ENCODE measurements around the gene ASNSD1.

The ASNSD1 gene

DNA sequence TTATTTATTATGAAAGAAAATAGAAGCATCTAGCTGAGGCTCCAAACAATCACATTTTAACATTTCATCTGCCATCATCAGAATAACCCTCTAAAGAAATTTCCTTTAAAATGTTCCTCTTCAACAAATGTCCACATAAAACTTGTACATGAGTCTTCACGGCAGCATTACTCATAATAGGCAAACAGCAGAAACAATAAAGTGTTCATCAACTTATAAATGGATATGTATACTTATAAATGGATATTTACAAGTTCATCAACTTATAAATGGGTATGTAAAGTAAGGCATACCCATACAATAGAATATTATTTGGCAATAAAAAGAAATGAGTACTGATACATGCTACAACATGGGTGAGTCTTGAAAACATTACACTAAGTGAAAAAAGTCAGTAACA, 33.5 kb upstream of the ASNSD1 start:
- peaks cover 8% of the 10 kb centered on the region for H3K4me1 ChIP-seq (ENCODE audit: insufficient read depth, low read length, poor library complexity, severe bottlenecking)
- H3K9me3 ChIP-seq (ENCODE audit: insufficient read depth, low read depth, low read length) = no peaks in the 10 kb centered on the region
- no peaks in the 10 kb centered on the region for H3K9me2 ChIP-seq (replicated peaks; ENCODE audit: low read depth, low read length)
- H3K9ac ChIP-seq (ENCODE audit: low read depth, low read length, poor library complexity, severe bottlenecking) = no peak overlapping the region
- no peaks in the 10 kb centered on the region for H4K20me1 ChIP-seq (ENCODE audit: insufficient read depth, low read length, poor library complexity, severe bottlenecking)
- TF ChIP-seq, protein P1, sequence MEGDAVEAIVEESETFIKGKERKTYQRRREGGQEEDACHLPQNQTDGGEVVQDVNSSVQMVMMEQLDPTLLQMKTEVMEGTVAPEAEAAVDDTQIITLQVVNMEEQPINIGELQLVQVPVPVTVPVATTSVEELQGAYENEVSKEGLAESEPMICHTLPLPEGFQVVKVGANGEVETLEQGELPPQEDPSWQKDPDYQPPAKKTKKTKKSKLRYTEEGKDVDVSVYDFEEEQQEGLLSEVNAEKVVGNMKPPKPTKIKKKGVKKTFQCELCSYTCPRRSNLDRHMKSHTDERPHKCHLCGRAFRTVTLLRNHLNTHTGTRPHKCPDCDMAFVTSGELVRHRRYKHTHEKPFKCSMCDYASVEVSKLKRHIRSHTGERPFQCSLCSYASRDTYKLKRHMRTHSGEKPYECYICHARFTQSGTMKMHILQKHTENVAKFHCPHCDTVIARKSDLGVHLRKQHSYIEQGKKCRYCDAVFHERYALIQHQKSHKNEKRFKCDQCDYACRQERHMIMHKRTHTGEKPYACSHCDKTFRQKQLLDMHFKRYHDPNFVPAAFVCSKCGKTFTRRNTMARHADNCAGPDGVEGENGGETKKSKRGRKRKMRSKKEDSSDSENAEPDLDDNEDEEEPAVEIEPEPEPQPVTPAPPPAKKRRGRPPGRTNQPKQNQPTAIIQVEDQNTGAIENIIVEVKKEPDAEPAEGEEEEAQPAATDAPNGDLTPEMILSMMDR (conservative IDR thresholded peaks at IDR 0.05; ENCODE audit: low read length) = no peak
- no peak for TF ChIP-seq EZH2phosphoT487 (IDR thresholded peaks at IDR 0.05; ENCODE audit: borderline replicate concordance)
- H3K36me3 ChIP-seq (ENCODE audit: insufficient read depth, low read length) = no peaks in the 10 kb centered on the region
- no peak overlapping the region for H3K4me3 ChIP-seq (ENCODE audit: low read length, poor library complexity, severe bottlenecking)
- no peak overlapping the region for H3K4me2 ChIP-seq (ENCODE audit: low read depth, low read length, poor library complexity, severe bottlenecking)
- H3K27me3 ChIP-seq (ENCODE audit: insufficient read depth, low read length, poor library complexity, severe bottlenecking) = no peaks in the 10 kb centered on the region
- H3K79me2 ChIP-seq (ENCODE audit: insufficient read depth, low read length) = no peaks in the 10 kb centered on the region
- H3F3A ChIP-seq (ENCODE audit: low read depth) = no peaks in the 10 kb centered on the region
- H2AFZ ChIP-seq (ENCODE audit: low read length) = no peak overlapping the region

DNA sequence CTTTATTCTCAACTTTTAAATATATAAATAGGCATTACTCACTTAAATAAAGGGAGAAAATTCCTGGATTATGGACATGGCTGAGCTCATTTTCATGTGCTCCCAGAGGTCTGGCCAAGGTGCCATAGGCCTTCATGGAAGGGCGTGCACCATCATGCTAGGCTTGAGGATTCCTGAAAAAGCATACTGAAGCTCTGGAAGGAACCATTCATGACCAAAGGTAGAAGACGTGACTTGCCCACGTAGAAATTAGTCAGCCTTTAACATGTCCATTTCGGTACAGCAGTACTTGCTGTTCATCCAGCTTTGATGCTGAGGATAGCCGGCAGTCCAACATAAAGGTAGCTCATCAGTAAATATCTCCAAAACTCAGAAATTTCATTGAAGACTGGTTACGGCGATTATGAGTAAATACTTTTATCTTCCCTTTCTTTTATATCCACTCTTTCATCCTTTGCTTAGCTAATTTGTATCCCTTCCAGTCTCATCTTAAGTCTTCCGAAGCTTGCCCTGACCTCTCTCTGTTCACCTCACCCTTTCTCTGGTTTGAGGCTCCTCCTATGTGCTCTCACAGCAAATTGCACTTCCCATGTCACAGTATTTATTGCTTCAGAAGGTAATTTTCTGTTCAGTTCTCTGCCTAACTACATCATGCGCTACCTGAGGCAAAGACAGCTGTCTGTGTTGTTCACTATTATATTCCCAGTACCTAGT, 32.3 kb upstream of the ASNSD1 start:
- Histone ChIP-seq H3K4me1 (ENCODE audit: insufficient read depth, low read length, poor library complexity, severe bottlenecking) (peaks cover 8% of the 10 kb centered on the region), H3K27me3 (ENCODE audit: insufficient read depth, low read length, poor library complexity, severe bottlenecking) (no peaks in the 10 kb centered on the region), H4K20me1 (ENCODE audit: insufficient read depth, low read length, poor library complexity, severe bottlenecking) (no peaks in the 10 kb centered on the region), H2AFZ (ENCODE audit: low read length) (no peak overlapping the region; the same call in 1 of the 2 replicates), H3K36me3 (ENCODE audit: insufficient read depth, low read length) (no peaks in the 10 kb centered on the region), H3K79me2 (ENCODE audit: insufficient read depth, low read length) (no peaks in the 10 kb centered on the region), H3F3A (ENCODE audit: low read depth) (no peaks in the 10 kb centered on the region), H3K4me3 (ENCODE audit: low read length, poor library complexity, severe bottlenecking) (no peak overlapping the region), H3K9me2 (replicated peaks; ENCODE audit: low read depth, low read length) (no peaks in the 10 kb centered on the region), H3K9me3 (ENCODE audit: insufficient read depth, low read depth, low read length) (no peaks in the 10 kb centered on the region), H3K4me2 (ENCODE audit: low read depth, low read length, poor library complexity, severe bottlenecking) (no peak overlapping the region), H3K9ac (ENCODE audit: low read depth, low read length, poor library complexity, severe bottlenecking) (no peak overlapping the region)
- TF ChIP-seq, protein P1 (conservative IDR thresholded peaks at IDR 0.05; ENCODE audit: low read length) = peak; percentile 53
- no peak for TF ChIP-seq EZH2phosphoT487 (IDR thresholded peaks at IDR 0.05; ENCODE audit: borderline replicate concordance)

DNA sequence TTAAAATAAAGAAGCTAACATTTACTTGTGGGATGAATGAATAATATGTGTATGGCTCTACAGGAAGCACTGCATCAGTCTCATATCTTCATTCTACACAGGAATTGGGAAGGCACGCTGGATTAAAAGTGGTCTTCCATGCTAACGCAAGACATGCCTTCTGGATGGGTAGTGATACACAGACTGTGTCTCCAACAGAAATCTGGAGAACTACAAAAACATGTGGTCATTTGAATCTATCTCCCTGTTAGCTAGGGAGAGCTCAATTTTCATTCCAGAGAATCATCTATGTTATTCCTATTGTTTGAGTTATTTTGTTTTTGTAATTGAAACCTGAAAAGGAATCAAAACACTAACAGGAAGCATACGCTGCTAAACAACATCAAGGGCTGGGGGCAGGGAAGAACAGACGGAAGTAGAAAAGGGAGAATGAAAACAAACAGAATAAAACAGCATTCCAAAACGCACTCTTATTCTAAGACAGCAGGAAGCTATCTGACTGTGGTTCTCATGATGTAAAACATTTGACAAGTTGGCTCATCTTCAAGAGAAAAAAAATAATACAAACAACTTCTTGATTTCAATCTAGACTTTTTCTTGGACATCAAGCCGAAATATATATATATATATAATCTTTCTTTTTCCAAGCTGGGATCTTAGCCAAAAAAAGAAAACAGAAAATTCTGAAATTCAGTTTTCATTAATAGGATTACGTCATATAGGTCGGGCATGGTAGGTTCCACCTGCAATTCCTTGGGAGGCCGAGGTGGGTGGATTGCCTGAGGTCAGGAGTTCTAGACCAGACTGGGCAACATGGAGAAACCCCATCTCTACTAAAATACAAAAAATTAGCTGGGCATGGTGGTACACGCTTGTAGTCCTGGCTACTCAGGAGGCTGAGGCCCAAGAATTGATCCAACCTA, 31.5 kb upstream of the ASNSD1 start:
- H3F3A ChIP-seq (ENCODE audit: low read depth) = no peaks in the 10 kb centered on the region
- H2AFZ ChIP-seq (ENCODE audit: low read length) = no peak overlapping the region; the same call in 1 of the 2 replicates
- no peak overlapping the region for H3K4me2 ChIP-seq (ENCODE audit: low read depth, low read length, poor library complexity, severe bottlenecking)

More for the DNA sequence above, 31.5 kb upstream of the ASNSD1 start:
- Histone ChIP-seq H4K20me1 (ENCODE audit: insufficient read depth, low read length, poor library complexity, severe bottlenecking) (no peaks in the 10 kb centered on the region), H3K4me3 (ENCODE audit: low read length, poor library complexity, severe bottlenecking) (no peak overlapping the region), H3K27me3 (ENCODE audit: insufficient read depth, low read length, poor library complexity, severe bottlenecking) (no peaks in the 10 kb centered on the region), H3K36me3 (ENCODE audit: insufficient read depth, low read length) (no peaks in the 10 kb centered on the region), H3K79me2 (ENCODE audit: insufficient read depth, low read length) (no peaks in the 10 kb centered on the region), H3K4me1 (ENCODE audit: insufficient read depth, low read length, poor library complexity, severe bottlenecking) (peaks cover 2% of the 10 kb centered on the region), H3K9me2 (replicated peaks; ENCODE audit: low read depth, low read length) (no peaks in the 10 kb centered on the region), H3K9me3 (ENCODE audit: insufficient read depth, low read depth, low read length) (no peaks in the 10 kb centered on the region), H3K9ac (ENCODE audit: low read depth, low read length, poor library complexity, severe bottlenecking) (no peak overlapping the region)
- TF ChIP-seq, protein P1 (conservative IDR thresholded peaks at IDR 0.05; ENCODE audit: low read length) = no peak
- TF ChIP-seq EZH2phosphoT487 (IDR thresholded peaks at IDR 0.05; ENCODE audit: borderline replicate concordance) = no peak

Data from Loucy (cell line).